Common myeloid progenitor, CD34-positive (primary cell): ENCODE results near the gene DOCK1.

Experiments
- CTCF ChIA-PET: fragments of 350-600 bp; sonication (Branson Sonifier 250); formaldehyde crosslinking; loops from one replicate; lab custom pipeline; 2021; ENCODE audit warnings: antibody characterized with exemption; lab: Charles Lee
- POLR2A ChIA-PET: fragments of 350-600 bp; sonication (Branson Sonifier 250); formaldehyde crosslinking; loops from one replicate; lab custom pipeline; 2021; ENCODE audit warnings: antibody characterized with exemption; lab: Charles Lee
- DNase-seq, 3 donors: peaks; one replicate each; pipeline versions ENCODE4 v3.0.0 to v3.0.0-alpha.2; 2013
- H3K27ac ChIP-seq, 2 experiments: 1 replicate in 1 of 2; 2 replicates in 1 of 2; pipeline ENCODE4 v1.7.0; 2013; ENCODE audit warnings: inconsistent platforms in 2 of 2, low read length in 2 of 2, mild to moderate bottlenecking in 2 of 2, low read depth in 1 of 2, moderate library complexity in 1 of 2; ENCODE audit not compliant: severe bottlenecking in 2 of 2, insufficient read depth in 1 of 2, poor library complexity in 1 of 2
- H3K27me3 ChIP-seq, 5 experiments: replicated peaks in 2 of 5; 1 replicate in 3 of 5; 2 replicates in 2 of 5; pipeline versions ENCODE4 v1.6.1 to v1.7.0; 2013; ENCODE audit warnings: low read length in 4 of 5, mild to moderate bottlenecking in 2 of 5, moderate library complexity in 2 of 5, inconsistent platforms in 1 of 5; ENCODE audit not compliant: insufficient read depth in 5 of 5, control insufficient read depth in 4 of 5
- H3K36me3 ChIP-seq, 4 experiments: 1 replicate in 2 of 4; 2 replicates in 2 of 4; pipeline versions ENCODE4 v1.6.1 to v1.7.0; 2013; ENCODE audit warnings: low read length in 3 of 4, control low read depth in 1 of 4, mild to moderate bottlenecking in 1 of 4; ENCODE audit not compliant: control insufficient read depth in 4 of 4, insufficient read depth in 4 of 4
- H3K4me1 ChIP-seq, 4 experiments: 1 replicate in 3 of 4; 2 replicates in 1 of 4; pipeline versions ENCODE4 v1.6.1 to v1.7.1; 2013; ENCODE audit warnings: low read length in 3 of 4, mild to moderate bottlenecking in 3 of 4, control low read depth in 1 of 4, inconsistent platforms in 1 of 4, moderate library complexity in 1 of 4; ENCODE audit not compliant: control insufficient read depth in 4 of 4, insufficient read depth in 4 of 4; ENCODE audit errors: control extremely low read depth in 1 of 4
- H3K4me3 ChIP-seq, 7 experiments: 1 replicate in 4 of 7; 2 replicates in 3 of 7; pipeline versions ENCODE4 v1.5.1 to v1.7.0; 2013; ENCODE audit warnings: mild to moderate bottlenecking in 7 of 7, low read length in 6 of 7, moderate library complexity in 6 of 7, inconsistent platforms in 2 of 7, low read depth in 2 of 7, control low read depth in 1 of 7; ENCODE audit not compliant: insufficient read depth in 4 of 7, control insufficient read depth in 1 of 7; ENCODE audit errors: extremely low read depth in 1 of 7
- H3K9me3 ChIP-seq, 5 experiments: 1 replicate in 4 of 5; 2 replicates in 1 of 5; pipeline versions ENCODE4 v1.6.1 to v1.7.1; 2013; ENCODE audit warnings: low read length in 4 of 5, mild to moderate bottlenecking in 2 of 5, inconsistent platforms in 1 of 5, low read depth in 1 of 5, moderate library complexity in 1 of 5; ENCODE audit not compliant: control insufficient read depth in 4 of 5, insufficient read depth in 2 of 5; ENCODE audit errors: control extremely low read depth in 1 of 5
- WGBS: methylation state at CpG from one replicate; pipeline ENCODE4 v1.1.5; 2013; ENCODE audit not compliant: insufficient coverage; 5-methylcytosine and 5-hydroxymethylcytosine counted together

Gene DOCK1

DNA sequence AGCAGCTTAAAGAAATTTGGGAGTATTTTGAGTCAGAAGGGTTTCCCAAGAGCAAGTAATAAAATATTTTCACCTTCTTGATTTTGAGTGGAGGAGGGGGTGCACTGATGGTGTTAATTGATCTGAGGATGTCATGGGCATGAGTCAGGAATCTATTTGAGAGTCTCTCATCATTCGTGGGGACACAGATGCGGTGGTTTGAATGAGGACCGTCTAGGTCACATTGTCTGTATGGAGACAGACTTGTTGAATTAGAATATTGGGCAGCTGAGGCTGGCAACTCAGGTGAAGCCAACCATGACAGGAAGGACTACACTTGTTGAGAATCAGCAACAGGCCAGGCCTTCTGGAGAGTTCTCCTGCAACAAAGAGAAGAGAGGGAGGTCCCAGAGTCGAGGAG lies 164.2 kb downstream of the DOCK1 start:
- ChIA-PET CTCF (no interaction called here), POLR2A (no interaction called here)
- Histone ChIP-seq H3K4me3 (no peak overlapping the region), H3K27me3 (no peaks in the 10 kb centered on the region), H3K27ac (no peak overlapping the region), H3K36me3 (peaks cover 0 to 66% (median 4%) of the 10 kb centered on the region in 4 experiments), H3K9me3 (no peaks in the 10 kb centered on the region), H3K4me1 (no peaks in the 10 kb centered on the region)
- DNase-seq: no peak
- WGBS: 100% methylated on average over 4 of the region's 4 CpGs

DNA sequence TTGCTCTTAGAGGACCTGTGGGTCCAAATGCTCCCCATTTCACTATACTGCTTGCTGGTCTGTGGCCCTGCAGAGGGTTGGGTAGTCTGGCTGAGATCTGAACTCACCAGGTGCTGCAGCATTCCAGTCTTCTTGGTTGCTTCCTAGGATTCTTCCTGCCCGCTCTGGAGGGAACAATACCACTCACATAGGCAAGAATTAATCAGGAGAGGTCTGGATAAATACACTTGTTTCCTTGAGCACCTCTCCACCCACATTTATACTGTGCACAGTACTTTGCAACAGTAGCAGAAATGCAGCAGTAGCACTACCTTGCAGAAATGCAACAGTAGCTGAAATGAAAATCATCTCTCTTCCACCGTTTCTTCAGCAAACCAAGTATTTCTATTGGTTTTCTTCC lies 165.9 kb downstream of the DOCK1 start:
- ChIA-PET POLR2A (no interaction called here), CTCF (no interaction called here)
- no peaks in the 10 kb centered on the region for H3K27me3 ChIP-seq
- WGBS: 94% methylated on average over 2 of the region's 2 CpGs
- no peak for DNase-seq
- peaks cover 0 to 62% (median 5%) of the 10 kb centered on the region in 4 experiments for H3K36me3 ChIP-seq
- H3K9me3 ChIP-seq: no peaks in the 10 kb centered on the region
- no peak overlapping the region for H3K4me3 ChIP-seq
- no peak overlapping the region for H3K27ac ChIP-seq
- H3K4me1 ChIP-seq: no peaks in the 10 kb centered on the region

DNA sequence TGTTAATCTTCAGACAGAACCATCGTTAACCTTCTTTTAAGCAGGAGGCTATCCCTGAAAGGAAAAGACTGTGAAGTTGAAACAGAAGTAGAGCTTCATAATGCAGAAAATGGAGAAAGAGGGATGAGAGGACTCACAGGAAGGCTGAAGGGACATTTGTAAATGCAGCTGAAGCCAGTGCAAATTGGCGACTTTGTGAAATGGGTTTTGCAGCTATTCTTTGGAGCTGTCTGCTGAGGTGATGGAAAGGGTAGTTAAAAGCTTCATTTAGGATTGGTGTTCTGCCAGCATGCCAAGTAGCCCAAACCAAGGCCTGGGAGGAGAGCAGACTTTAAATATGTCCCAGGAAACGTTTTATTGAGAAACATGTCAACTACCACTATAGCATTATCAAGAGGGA lies 168.4 kb downstream of the DOCK1 start:
- Histone ChIP-seq H3K36me3 (peaks cover 0 to 57% (median 4%) of the 10 kb centered on the region in 4 experiments), H3K9me3 (no peaks in the 10 kb centered on the region), H3K27ac (no peak overlapping the region), H3K27me3 (no peaks in the 10 kb centered on the region), H3K4me1 (no peaks in the 10 kb centered on the region), H3K4me3 (no peak overlapping the region)
- ChIA-PET POLR2A (no interaction called here), CTCF (no interaction called here)
- 100% methylated on average over 2 of the region's 3 CpGs for WGBS
- DNase-seq: no peak

- no peak for DNase-seq
- Histone ChIP-seq H3K9me3 (peaks cover 0 to 6% (median 0%) of the 10 kb centered on the region in 5 experiments), H3K27me3 (no peaks in the 10 kb centered on the region), H3K27ac (no peak overlapping the region), H3K4me1 (no peaks in the 10 kb centered on the region), H3K36me3 (peaks cover 4 to 39% (median 6%) of the 10 kb centered on the region in 4 experiments), H3K4me3 (no peak overlapping the region)
- POLR2A ChIA-PET: no interaction called here
- CTCF ChIA-PET: no interaction called here
- WGBS: 100% methylated on average over 3 of the region's 3 CpGs
These were observed 174.2 kb downstream of the DOCK1 start for GRCh38 chr10:127079392-127079791.

- ChIA-PET POLR2A (interaction anchor here (0.5 kb wide), 1 partner anchor 84 kb away, joined by 3 read pairs; no protein-coding TSS in a partner anchor), CTCF (no interaction called here)
- no peaks in the 10 kb centered on the region for H3K27me3 ChIP-seq
- WGBS: 92% methylated on average over 2 of the region's 4 CpGs
- no peak overlapping the region for H3K27ac ChIP-seq
- no peak overlapping the region for H3K4me3 ChIP-seq
- H3K9me3 ChIP-seq: peaks cover 0 to 6% (median 0%) of the 10 kb centered on the region in 5 experiments
- DNase-seq: no peak
- H3K36me3 ChIP-seq: peaks cover 4 to 36% (median 7%) of the 10 kb centered on the region in 4 experiments
- no peaks in the 10 kb centered on the region for H3K4me1 ChIP-seq
These were observed 175.1 kb downstream of the DOCK1 start for GRCh38 chr10:127080317-127080716.

DNA sequence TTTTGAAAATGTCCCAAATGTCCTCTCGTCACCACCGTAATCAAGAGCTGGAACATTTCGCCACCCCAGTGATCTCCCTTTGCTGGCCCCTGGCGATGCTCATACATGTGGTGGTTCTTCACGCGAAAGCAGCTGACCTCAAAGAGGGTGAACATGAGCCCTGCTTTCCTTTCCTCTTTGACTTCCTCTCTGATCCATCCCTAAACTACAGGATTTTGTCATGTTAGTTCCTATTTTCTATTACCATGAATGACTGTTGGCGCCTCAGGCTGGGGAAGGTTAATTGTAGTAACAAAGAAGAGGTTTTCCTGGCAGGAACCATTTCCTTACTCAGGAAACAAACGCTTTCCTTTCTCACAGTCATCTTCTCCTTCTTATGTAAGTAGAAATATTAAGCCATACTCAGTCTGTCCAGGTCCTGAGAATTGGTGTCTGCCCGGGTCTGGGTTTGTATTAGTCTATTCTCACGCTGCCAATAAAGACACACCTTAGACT lies 176.7 kb downstream of the DOCK1 start:
- H3K9me3 ChIP-seq: peaks cover 0 to 6% (median 0%) of the 10 kb centered on the region in 5 experiments
- H3K36me3 ChIP-seq: peaks cover 2 to 27% (median 5%) of the 10 kb centered on the region in 4 experiments
- no peak overlapping the region for H3K4me3 ChIP-seq
- POLR2A ChIA-PET: no interaction called here
- CTCF ChIA-PET: no interaction called here
- H3K27ac ChIP-seq: no peak overlapping the region
- DNase-seq: no peak
- no peaks in the 10 kb centered on the region for H3K4me1 ChIP-seq
- 86% methylated on average over 7 of the region's 10 CpGs for WGBS
- no peaks in the 10 kb centered on the region for H3K27me3 ChIP-seq

DNA sequence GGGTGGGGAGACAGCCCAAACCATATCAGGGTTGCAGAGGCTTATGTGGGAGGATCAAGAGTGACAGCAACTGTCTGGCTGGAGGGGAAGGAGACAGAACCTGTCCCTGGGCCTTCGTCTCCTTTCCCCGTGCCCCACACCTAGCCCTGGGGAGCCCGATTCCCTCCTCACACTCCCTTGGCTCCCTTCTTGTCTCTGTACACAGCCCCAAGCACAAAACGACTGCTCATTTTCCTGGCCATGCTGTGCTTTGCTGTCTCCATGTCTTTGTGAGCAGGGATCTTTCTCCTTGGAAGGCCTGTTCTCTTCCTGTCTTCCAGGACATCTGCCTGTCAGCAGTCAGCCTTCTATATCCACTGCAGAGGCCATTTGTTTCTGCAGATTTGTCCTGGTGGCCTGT lies 177.4 kb downstream of the DOCK1 start:
- 78% methylated on average over 3 of the region's 4 CpGs for WGBS
- Histone ChIP-seq H3K36me3 (peaks cover 2 to 23% (median 5%) of the 10 kb centered on the region in 4 experiments), H3K4me3 (no peak overlapping the region), H3K27me3 (no peaks in the 10 kb centered on the region), H3K27ac (no peak overlapping the region), H3K9me3 (peaks cover 0 to 6% (median 0%) of the 10 kb centered on the region in 5 experiments), H3K4me1 (no peaks in the 10 kb centered on the region)
- ChIA-PET POLR2A (no interaction called here), CTCF (no interaction called here)
- no peak for DNase-seq
